ENCODE results near the gene PRR20C. TPM values are rescaled to one million over a fixed set of nuclear protein-coding genes. Genes with fewer than 3 reads are reported as not detected.
"Not testable (repeated sequence)": the region's sequence is repeated elsewhere in the genome, so short reads cannot be mapped to it uniquely, and the experiment has no call there.

Gene PRR20C
- total RNA-seq: not detected

DNA sequence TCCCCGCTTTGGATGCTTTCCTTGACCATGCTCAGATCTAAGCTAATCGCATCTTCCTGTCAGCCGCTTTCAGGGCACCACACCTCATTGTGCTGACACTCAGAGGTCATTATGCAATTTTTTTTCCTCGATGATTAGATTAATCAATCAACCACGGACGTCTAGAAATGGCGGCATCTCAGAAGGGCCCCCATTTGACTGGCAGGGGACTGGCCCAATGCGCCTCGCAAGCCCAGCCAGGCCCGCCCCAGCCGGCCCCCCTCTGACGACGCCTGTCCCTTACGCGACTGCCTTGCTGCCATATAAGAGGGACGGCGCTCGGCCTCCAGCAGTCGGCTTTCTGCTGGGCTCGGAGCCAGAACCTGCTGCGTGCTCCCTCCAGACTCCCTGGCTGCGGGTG, at the start of gene PRR20C:
TSS of gene PRR20C (plus strand) at position 301 of the 400 bp plus-strand sequence. CDS start 387 bp downstream, outside the sequence.
- DNase-seq: not testable (repeated sequence)

DNA sequence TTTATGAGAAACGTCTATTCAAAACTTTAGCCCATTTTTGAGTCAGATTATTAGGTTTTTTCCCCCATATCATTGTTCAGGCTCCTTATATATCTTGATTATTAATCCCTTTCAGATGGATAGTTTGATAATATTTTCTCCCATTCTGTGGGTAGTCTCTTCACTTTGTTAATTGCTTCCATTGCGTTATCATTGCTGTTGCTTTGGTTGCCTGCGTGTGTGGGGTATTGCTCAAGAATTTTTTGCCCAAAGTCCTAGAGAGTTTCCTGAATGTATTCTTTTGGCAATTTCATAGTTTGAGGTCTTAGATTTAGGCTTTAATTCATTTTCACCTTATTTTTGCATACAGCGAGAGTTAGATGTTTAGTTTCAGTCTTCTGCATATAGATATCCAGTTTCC, 38.9 kb upstream of the PRR20C start:
- DNase-seq: no peak

- peak; percentile 73 for DNase-seq
Observed at GRCh38 chr13:57123681-57124080, 30.2 kb upstream of the PRR20C start.

- DNase-seq: no peak
Observed at GRCh38 chr13:57128909-57129308, 25.0 kb upstream of the PRR20C start.

- DNase-seq: no peak
Observed at GRCh38 chr13:57136093-57136492, 17.8 kb upstream of the PRR20C start.

- no peak for DNase-seq
Observed at GRCh38 chr13:57137585-57137984, 16.3 kb upstream of the PRR20C start.

- no peak for DNase-seq
Observed at GRCh38 chr13:57138988-57139387, 14.9 kb upstream of the PRR20C start.

GRCh38 chr13:57139781-57140180, 14.1 kb upstream of the PRR20C start:
- not testable (repeated sequence) for DNase-seq

GRCh38 chr13:57140235-57140968, 13.5 kb upstream of the PRR20C start, which contains the start of gene PRR20A:
PRR20A (plus strand) TSS chr13:57140918; CDS start chr13:57141305, 387 bp downstream.
- not testable (repeated sequence) for DNase-seq

GRCh38 chr13:57147188-57147587, 6.7 kb upstream of the PRR20C start, which contains the start of gene PRR20B:
PRR20B (plus strand) TSS chr13:57147488; CDS start chr13:57147875, 387 bp downstream.
- not testable (repeated sequence) for DNase-seq

- DNase-seq: not testable (repeated sequence)
Observed at GRCh38 chr13:57148106-57148505, 5.8 kb upstream of the PRR20C start.

- DNase-seq: not testable (repeated sequence)
Observed at GRCh38 chr13:57160332-57160731, 6.5 kb downstream of the PRR20C start, which contains the start of gene PRR20D. PRR20D (plus strand) TSS chr13:57160632; CDS start chr13:57161019, 387 bp downstream.

DNA sequence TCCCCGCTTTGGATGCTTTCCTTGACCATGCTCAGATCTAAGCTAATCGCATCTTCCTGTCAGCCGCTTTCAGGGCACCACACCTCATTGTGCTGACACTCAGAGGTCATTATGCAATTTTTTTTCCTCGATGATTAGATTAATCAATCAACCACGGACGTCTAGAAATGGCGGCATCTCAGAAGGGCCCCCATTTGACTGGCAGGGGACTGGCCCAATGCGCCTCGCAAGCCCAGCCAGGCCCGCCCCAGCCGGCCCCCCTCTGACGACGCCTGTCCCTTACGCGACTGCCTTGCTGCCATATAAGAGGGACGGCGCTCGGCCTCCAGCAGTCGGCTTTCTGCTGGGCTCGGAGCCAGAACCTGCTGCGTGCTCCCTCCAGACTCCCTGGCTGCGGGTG, 13.0 kb downstream of the PRR20C start, which contains the start of gene PRR20E:
TSS of gene PRR20E (plus strand) at position 301 of the 400 bp plus-strand sequence. CDS start 387 bp downstream, outside the sequence.
- not testable (repeated sequence) for DNase-seq

- no peak for DNase-seq
Observed at GRCh38 chr13:57191667-57192066, 37.8 kb downstream of the PRR20C start.

Small RNAs within 50 kb of the gene (small RNA-seq; reads per million reads assigned to genes)
- gene PRR20FP (ENCODE audit: low replicate concordance): not detected

Other genes starting within 250 kb of the PRR20C start
- not detected for gene PRR20A, start 13.1 kb upstream of the PRR20C start, total RNA-seq
- gene PRR20B, start 6.6 kb upstream of the PRR20C start, total RNA-seq: not detected
- gene PRR20D, start 6.6 kb downstream of the PRR20C start, total RNA-seq: not detected
- not detected for gene PRR20E, start 13.1 kb downstream of the PRR20C start, total RNA-seq